ENCODE measurements around the gene ADH6.

GRCh38 chr4:99215521-99215920 is 3.5 kb downstream of the ADH6 start:
- TF ChIP-seq CTCF (conservative IDR thresholded peaks at IDR 0.05) (no peak), EZH2 (IDR thresholded peaks at IDR 0.05; ENCODE audit: low read depth) (no peak)

Data from PC-9 (cell line).